ENCODE data around the gene PSMB9.

DNA sequence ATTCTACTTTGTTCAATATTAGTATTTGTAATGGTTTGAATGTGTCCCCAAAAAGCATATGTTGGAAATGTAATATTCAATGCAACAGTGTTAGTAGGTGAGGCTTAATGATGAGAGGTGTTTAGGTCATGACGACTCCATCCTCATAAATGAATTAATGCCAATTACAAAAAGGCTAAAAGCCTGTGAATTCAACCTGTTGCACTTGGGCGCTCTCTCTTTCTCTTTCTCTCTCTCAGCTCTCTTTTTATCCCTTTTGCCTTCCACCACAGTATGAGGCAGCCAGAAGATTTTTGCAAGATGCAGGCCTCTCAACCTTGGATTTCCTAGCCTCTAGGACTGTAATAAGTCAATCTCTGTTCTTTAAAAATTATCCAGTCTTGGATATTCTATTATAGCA is 34.6 kb downstream of the PSMB9 start:
- no peak for TF ChIP-seq POLR2A (IDR thresholded peaks at IDR 0.05)
- TF ChIP-seq, protein P1, sequence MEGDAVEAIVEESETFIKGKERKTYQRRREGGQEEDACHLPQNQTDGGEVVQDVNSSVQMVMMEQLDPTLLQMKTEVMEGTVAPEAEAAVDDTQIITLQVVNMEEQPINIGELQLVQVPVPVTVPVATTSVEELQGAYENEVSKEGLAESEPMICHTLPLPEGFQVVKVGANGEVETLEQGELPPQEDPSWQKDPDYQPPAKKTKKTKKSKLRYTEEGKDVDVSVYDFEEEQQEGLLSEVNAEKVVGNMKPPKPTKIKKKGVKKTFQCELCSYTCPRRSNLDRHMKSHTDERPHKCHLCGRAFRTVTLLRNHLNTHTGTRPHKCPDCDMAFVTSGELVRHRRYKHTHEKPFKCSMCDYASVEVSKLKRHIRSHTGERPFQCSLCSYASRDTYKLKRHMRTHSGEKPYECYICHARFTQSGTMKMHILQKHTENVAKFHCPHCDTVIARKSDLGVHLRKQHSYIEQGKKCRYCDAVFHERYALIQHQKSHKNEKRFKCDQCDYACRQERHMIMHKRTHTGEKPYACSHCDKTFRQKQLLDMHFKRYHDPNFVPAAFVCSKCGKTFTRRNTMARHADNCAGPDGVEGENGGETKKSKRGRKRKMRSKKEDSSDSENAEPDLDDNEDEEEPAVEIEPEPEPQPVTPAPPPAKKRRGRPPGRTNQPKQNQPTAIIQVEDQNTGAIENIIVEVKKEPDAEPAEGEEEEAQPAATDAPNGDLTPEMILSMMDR (IDR thresholded peaks at IDR 0.05 in 4 of 5, conservative IDR thresholded peaks at IDR 0.05 in 1 of 5): no peak
